ENCODE results near the gene PTGFRN.
A peak's percentile ranks its signal among the peaks of the same experiment; 100 is the strongest.

The PTGFRN gene

GRCh38 chr1:116889380-116889779 lies 20.3 kb upstream of the PTGFRN start:
- no peak for DNase-seq (ENCODE audit: low spot score)

GRCh38 chr1:116891396-116892079 lies 18.2 kb upstream of the PTGFRN start:
- no peak for DNase-seq (ENCODE audit: low spot score)

GRCh38 chr1:116895073-116895472 lies 14.6 kb upstream of the PTGFRN start:
- no peak for DNase-seq (ENCODE audit: low spot score)

GRCh38 chr1:116899529-116899928 lies 10.2 kb upstream of the PTGFRN start:
- DNase-seq (ENCODE audit: low spot score), result no peak

GRCh38 chr1:116900471-116901365 lies 9.0 kb upstream of the PTGFRN start:
- no peak for DNase-seq (ENCODE audit: low spot score)

- DNase-seq (ENCODE audit: low spot score), result no peak
Observed at GRCh38 chr1:116902027-116902426, 7.7 kb upstream of the PTGFRN start.

- DNase-seq (ENCODE audit: low spot score), result no peak
Observed at GRCh38 chr1:116902723-116903383, 6.9 kb upstream of the PTGFRN start.

- DNase-seq (ENCODE audit: low spot score), result no peak
Observed at GRCh38 chr1:116904791-116905320, 4.9 kb upstream of the PTGFRN start.

- no peak for DNase-seq (ENCODE audit: low spot score)
Observed at GRCh38 chr1:116906812-116907211, 2.9 kb upstream of the PTGFRN start.

- no peak for DNase-seq (ENCODE audit: low spot score)
Observed at GRCh38 chr1:116907351-116907750, 2.4 kb upstream of the PTGFRN start.

GRCh38 chr1:116908266-116908665 lies 1.4 kb upstream of the PTGFRN start:
- no peak for DNase-seq (ENCODE audit: low spot score)

GRCh38 chr1:116908820-116909511 lies 750 bp upstream of the PTGFRN start:
- DNase-seq (ENCODE audit: low spot score), result no peak

GRCh38 chr1:116910379-116911187 lies 867 bp downstream of the PTGFRN start:
- DNase-seq (ENCODE audit: low spot score), result peak; percentile 43

- no peak for DNase-seq (ENCODE audit: low spot score)
Observed at GRCh38 chr1:116911188-116911553, 1.5 kb downstream of the PTGFRN start.

GRCh38 chr1:116911779-116912469 lies 2.2 kb downstream of the PTGFRN start:
- no peak for DNase-seq (ENCODE audit: low spot score)

GRCh38 chr1:116912846-116913245 lies 3.1 kb downstream of the PTGFRN start:
- DNase-seq (ENCODE audit: low spot score), result no peak

GRCh38 chr1:116913941-116914340 lies 4.2 kb downstream of the PTGFRN start:
- no peak for DNase-seq (ENCODE audit: low spot score)

- DNase-seq (ENCODE audit: low spot score), result no peak
Observed at GRCh38 chr1:116914667-116915066, 5.0 kb downstream of the PTGFRN start.

GRCh38 chr1:116915086-116915661 lies 5.5 kb downstream of the PTGFRN start:
- no peak for DNase-seq (ENCODE audit: low spot score)

- DNase-seq (ENCODE audit: low spot score), result no peak
Observed at GRCh38 chr1:116916002-116916401, 6.3 kb downstream of the PTGFRN start.
